Activated naive CD4-positive, alpha-beta T cell treated with anti-CD3 and anti-CD28 coated beads, Interleukin-2, amount 50 U/mL, for 72 hours (primary cell): Measurements from ENCODE around the gene FBXO28. TPM values are rescaled to one million over a fixed set of nuclear protein-coding genes. Genes with fewer than 3 reads are reported as not detected.
"Not testable (repeated sequence)": the region's sequence is repeated elsewhere in the genome, so short reads cannot be mapped to it uniquely, and the experiment has no call there.

Experiments
- ATAC-seq, 2 donors: fragments of 150-1000 bp; cut with Tn5 transposase; 2 replicates each; pipeline ENCODE4 v1.10.0; 2021; ENCODE audit warnings: mild to moderate bottlenecking in 2 of 2, moderate library complexity in 2 of 2
- DNase-seq, 2 donors: peaks; one replicate each; pipeline ENCODE4 v3.0.0; 2021 to 2022; ENCODE audit warnings: low spot score in 2 of 2
- H3K27ac Mint-ChIP-seq, 2 donors: one replicate each; pipeline ENCODE4 v1.8.0; 2022; ENCODE audit warnings: mild to moderate bottlenecking in 2 of 2, mixed read lengths in 2 of 2
- H3K36me3 Mint-ChIP-seq, 2 donors: one replicate each; pipeline ENCODE4 v1.8.0; 2022; ENCODE audit warnings: mixed read lengths in 2 of 2
- H3K9me3 Mint-ChIP-seq, 2 donors: one replicate each; pipeline ENCODE4 v1.8.0; 2022; ENCODE audit warnings: mixed read lengths in 2 of 2
- total RNA-seq, 2 donors: library from RNA; stranded (reverse); gene quantifications; one replicate each; pipeline ENCODE4 v1.2.3, GENCODE V29; 2022

FBXO28 gene
- total RNA-seq, 2 donors from 2014 or later = 14.4 to 18.1 TPM

DNA sequence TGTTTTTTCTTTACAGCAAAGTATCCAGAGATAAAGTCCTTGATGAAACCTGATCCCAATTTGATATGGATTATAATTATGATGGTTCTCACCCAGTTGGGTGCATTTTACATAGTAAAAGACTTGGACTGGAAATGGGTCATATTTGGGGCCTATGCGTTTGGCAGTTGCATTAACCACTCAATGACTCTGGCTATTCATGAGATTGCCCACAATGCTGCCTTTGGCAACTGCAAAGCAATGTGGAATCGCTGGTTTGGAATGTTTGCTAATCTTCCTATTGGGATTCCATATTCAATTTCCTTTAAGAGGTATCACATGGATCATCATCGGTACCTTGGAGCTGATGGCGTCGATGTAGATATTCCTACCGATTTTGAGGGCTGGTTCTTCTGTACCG lies 75.7 kb downstream of the FBXO28 start:
- H3K36me3 Mint-ChIP-seq = peaks cover 12 to 36% of the 10 kb centered on the region in 2 donors
- no peak for DNase-seq
- no peak overlapping the region for H3K27ac Mint-ChIP-seq
- no peaks in the 10 kb centered on the region for H3K9me3 Mint-ChIP-seq
- no peak for ATAC-seq

- ATAC-seq (peak; percentile 63 to 78), DNase-seq (no peak)
- H3K27ac Mint-ChIP-seq = peak overlapping the region; percentile 54 to 93
- H3K36me3 Mint-ChIP-seq = peaks cover 6 to 19% of the 10 kb centered on the region in 2 donors
- H3K9me3 Mint-ChIP-seq = no peaks in the 10 kb centered on the region
Measured at GRCh38 chr1:224192082-224192788, 78.3 kb downstream of the FBXO28 start.

GRCh38 chr1:224193319-224193966 lies 79.5 kb downstream of the FBXO28 start:
- Mint-ChIP-seq H3K36me3 (peaks cover 6 to 19% of the 10 kb centered on the region in 2 donors), H3K9me3 (no peaks in the 10 kb centered on the region), H3K27ac (peak overlapping the region in 1 of 2 donors; percentile 48)
- DNase-seq (no peak), ATAC-seq (peak in 1 of 2 donors; percentile 43)

- H3K36me3 Mint-ChIP-seq = peaks cover 6 to 12% of the 10 kb centered on the region in 2 donors
- H3K9me3 Mint-ChIP-seq = no peaks in the 10 kb centered on the region
- H3K27ac Mint-ChIP-seq = no peak overlapping the region
- ATAC-seq (no peak), DNase-seq (no peak)
Measured at GRCh38 chr1:224196813-224197600, 83.1 kb downstream of the FBXO28 start.

DNA sequence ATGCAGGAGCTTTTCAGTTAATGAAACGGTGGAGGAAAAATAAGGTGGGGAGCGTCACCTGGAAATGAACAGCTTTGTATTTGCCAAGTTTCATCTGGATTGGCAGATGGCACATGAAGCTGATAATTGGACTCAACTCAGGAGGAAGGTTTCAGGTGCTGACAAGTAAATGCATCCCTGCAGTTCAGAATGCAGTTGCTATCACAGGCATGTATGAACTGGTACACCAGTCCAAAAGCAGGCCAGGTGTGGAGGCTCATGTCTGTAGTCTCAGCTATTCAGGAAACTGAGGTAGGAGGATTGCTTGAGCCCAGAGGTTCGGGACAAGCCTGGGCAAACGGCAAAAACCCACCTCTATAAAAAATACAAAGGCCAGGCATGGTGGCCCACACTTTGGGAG lies 84.7 kb downstream of the FBXO28 start:
- H3K27ac Mint-ChIP-seq = no peak overlapping the region
- H3K36me3 Mint-ChIP-seq = peaks cover 6% of the 10 kb centered on the region in 2 donors
- ATAC-seq = no peak
- H3K9me3 Mint-ChIP-seq = no peaks in the 10 kb centered on the region
- DNase-seq = no peak

GRCh38 chr1:224199679-224200078 lies 85.8 kb downstream of the FBXO28 start:
- no peak overlapping the region for H3K27ac Mint-ChIP-seq
- no peak for ATAC-seq
- H3K9me3 Mint-ChIP-seq = no peaks in the 10 kb centered on the region
- no peaks in the 10 kb centered on the region for H3K36me3 Mint-ChIP-seq
- no peak for DNase-seq

DNA sequence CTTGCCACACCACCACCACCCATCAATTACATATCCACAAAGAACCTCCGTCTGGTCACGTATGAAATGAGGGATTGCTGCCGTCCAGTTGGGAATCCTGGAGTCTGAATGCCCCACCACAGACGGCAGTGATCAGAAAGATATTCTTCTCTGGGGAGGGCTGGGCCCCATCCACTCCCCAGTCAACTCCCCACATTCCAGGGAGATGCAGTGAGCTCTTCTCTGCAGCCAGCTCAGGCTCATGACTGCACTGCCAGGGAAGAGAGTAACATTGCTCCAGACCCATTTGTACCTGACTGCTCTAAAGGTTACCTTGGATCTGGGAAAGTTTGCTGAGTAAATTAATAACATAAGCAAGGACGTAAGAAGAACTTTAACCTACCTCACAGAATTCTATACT lies 87.5 kb downstream of the FBXO28 start:
- Mint-ChIP-seq H3K36me3 (no peaks in the 10 kb centered on the region), H3K9me3 (no peaks in the 10 kb centered on the region), H3K27ac (peak overlapping the region in 1 of 2 donors; percentile 46)
- ATAC-seq (no peak), DNase-seq (peak in 1 of 2 donors; percentile 48)

DNA sequence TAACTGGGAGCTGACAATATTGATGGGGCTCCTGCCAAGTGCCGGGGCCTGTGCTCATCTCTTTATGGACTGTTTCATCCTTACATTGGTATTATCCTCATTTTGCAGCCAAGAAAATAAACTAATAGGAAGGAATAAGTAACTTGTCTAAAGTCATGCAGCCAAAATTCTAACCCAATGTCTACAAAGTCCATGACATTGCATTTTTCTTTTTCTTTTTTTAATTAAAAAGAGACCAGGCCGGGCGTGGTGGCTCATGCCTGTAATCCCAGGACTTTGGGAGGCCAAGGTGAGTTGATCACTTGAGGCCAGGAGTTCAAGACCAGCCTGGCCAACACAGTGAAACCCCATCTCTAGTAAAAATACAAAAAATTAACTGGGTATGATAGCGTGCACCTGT lies 87.9 kb downstream of the FBXO28 start:
- ATAC-seq = no peak
- Mint-ChIP-seq H3K9me3 (no peaks in the 10 kb centered on the region), H3K27ac (no peak overlapping the region), H3K36me3 (no peaks in the 10 kb centered on the region)
- DNase-seq = peak in 1 of 2 donors; percentile 18

GRCh38 chr1:224203243-224204016 lies 89.5 kb downstream of the FBXO28 start:
- DNase-seq (peak in 1 of 2 donors; percentile 46), ATAC-seq (no peak)
- Mint-ChIP-seq H3K36me3 (no peaks in the 10 kb centered on the region), H3K9me3 (no peaks in the 10 kb centered on the region), H3K27ac (no peak overlapping the region)

GRCh38 chr1:224205438-224205840 lies 91.5 kb downstream of the FBXO28 start:
- H3K27ac Mint-ChIP-seq = peak overlapping the region; percentile 53 to 69
- no peaks in the 10 kb centered on the region for H3K36me3 Mint-ChIP-seq
- H3K9me3 Mint-ChIP-seq = no peaks in the 10 kb centered on the region
- peak; percentile 88 to 93 for ATAC-seq
- DNase-seq = peak; percentile 17 to 59

DNA sequence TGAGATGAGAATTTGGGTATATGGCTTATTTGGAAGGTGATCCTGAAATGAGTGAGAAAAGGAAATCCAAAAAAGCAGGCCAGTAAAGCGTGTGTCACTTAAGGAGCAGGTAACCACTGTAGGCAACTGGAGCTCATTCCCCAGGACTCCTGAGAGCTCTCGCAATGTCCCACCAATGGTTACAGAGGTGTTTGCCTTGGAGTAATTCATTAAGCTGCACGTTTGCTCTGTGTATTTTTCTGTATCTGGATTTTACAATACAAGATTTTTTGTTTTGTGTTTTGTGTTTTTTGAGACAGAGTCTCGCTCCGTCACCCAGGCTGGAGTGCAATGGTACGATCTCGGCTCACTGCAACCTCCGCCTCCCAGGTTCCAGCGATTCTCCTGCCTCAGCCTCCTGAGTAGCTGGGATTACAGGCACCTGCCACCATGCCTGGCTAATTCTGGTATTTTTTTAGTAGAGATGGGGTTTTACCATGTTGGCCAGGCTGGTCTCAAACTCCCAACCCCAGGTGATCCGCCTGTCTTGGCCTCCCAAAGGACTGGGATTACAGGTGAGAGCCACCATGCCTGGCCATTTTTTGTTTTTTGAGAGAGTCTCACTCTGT lies 92.1 kb downstream of the FBXO28 start:
- H3K36me3 Mint-ChIP-seq, H3K9me3 Mint-ChIP-seq, ATAC-seq, DNase-seq: not testable (repeated sequence)
- peak overlapping the region in 1 of 2 donors; percentile 53 for H3K27ac Mint-ChIP-seq

- H3K36me3 Mint-ChIP-seq = no peaks in the 10 kb centered on the region
- H3K27ac Mint-ChIP-seq = no peak overlapping the region
- DNase-seq (no peak), ATAC-seq (no peak)
- no peaks in the 10 kb centered on the region for H3K9me3 Mint-ChIP-seq
Measured at GRCh38 chr1:224211206-224211962, 97.5 kb downstream of the FBXO28 start.
